Esophagus muscularis mucosa (tissue), 3 donors: ENCODE data around the gene FRAS1.

Source experiments
- POLR2A ChIP-seq: fragments of 450-650 bp; IDR thresholded peaks from one replicate; pipeline ENCODE4 v1.6.1; 2017; ENCODE audit warnings: antibody characterized with exemption, moderate library complexity, mild to moderate bottlenecking, low read depth
- TF ChIP-seq, protein P1 (sequence below), 3 experiments: fragments of 200-600 bp in 2 of 3; fragments of 450-650 bp in 1 of 3; sonication (generic) in 2 of 3; IDR thresholded peaks; one replicate each; pipeline ENCODE4 v1.5.1; 2017 to 2019; ENCODE audit warnings: antibody characterized with exemption in 3 of 3, mild to moderate bottlenecking in 2 of 3, moderate library complexity in 1 of 3

DNA sequence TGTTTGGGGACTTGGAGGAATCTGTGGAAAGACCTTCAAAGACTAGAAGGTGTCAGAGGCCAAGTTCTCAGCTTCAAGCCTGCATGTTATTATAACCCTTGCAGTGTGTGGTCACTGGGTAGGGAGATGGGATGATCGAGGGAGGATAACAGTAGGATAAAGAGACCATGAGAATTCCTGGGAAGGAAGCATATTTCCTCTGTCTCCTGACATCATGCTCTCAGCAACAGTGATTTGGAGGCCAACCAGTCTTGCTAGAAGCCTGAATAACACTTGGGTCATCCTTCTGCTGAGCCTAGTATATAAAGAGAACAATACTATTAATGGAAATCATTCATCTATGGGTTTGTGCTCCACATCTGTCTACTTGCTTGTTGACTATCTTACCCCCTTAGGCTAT, 453.6 kb downstream of the FRAS1 start:
- TF ChIP-seq, protein P1, sequence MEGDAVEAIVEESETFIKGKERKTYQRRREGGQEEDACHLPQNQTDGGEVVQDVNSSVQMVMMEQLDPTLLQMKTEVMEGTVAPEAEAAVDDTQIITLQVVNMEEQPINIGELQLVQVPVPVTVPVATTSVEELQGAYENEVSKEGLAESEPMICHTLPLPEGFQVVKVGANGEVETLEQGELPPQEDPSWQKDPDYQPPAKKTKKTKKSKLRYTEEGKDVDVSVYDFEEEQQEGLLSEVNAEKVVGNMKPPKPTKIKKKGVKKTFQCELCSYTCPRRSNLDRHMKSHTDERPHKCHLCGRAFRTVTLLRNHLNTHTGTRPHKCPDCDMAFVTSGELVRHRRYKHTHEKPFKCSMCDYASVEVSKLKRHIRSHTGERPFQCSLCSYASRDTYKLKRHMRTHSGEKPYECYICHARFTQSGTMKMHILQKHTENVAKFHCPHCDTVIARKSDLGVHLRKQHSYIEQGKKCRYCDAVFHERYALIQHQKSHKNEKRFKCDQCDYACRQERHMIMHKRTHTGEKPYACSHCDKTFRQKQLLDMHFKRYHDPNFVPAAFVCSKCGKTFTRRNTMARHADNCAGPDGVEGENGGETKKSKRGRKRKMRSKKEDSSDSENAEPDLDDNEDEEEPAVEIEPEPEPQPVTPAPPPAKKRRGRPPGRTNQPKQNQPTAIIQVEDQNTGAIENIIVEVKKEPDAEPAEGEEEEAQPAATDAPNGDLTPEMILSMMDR (IDR thresholded peaks at IDR 0.05): no peak
- no peak for TF ChIP-seq POLR2A
